Smooth muscle cell (in vitro differentiated cells): ENCODE measurements around the gene ITPKA. TPM values are rescaled to one million over a fixed set of nuclear protein-coding genes. Genes with fewer than 3 reads are reported as not detected.

ENCODE experiments used
- DNase-seq: peaks from one replicate; lab custom pipeline; 2025; ENCODE audit not compliant: unreplicated experiment; lab: John Stamatoyannopoulos, UW
- H2AFZ ChIP-seq: fragments of 200-600 bp; sonication (generic); 2 replicates; pipeline ENCODE4 v1.6.0; 2016; ENCODE audit warnings: antibody characterized with exemption, low read depth, mild to moderate bottlenecking
- H3F3A ChIP-seq: fragments of 200-600 bp; sonication (generic); 2 replicates; pipeline ENCODE4 v1.6.0; 2017; ENCODE audit warnings: antibody characterized with exemption, low read depth
- H3K27ac ChIP-seq: fragments of 200-600 bp; sonication (generic); 2 replicates; pipeline ENCODE4 v1.5.1; 2016; ENCODE audit warnings: low read depth, mild to moderate bottlenecking
- H3K27me3 ChIP-seq: fragments of 200-600 bp; sonication (generic); 2 replicates; pipeline ENCODE4 v1.6.1; 2016; ENCODE audit warnings: low read depth, mild to moderate bottlenecking
- H3K36me3 ChIP-seq: fragments of 200-600 bp; sonication (generic); 2 replicates; pipeline ENCODE4 v1.5.1; 2016; ENCODE audit warnings: low read depth
- H3K4me1 ChIP-seq: fragments of 200-600 bp; sonication (generic); 2 replicates; pipeline ENCODE4 v1.5.1; 2016; ENCODE audit warnings: low read depth
- H3K4me2 ChIP-seq: fragments of 200-600 bp; sonication (generic); 2 replicates; pipeline ENCODE4 v1.6.0; 2016; ENCODE audit warnings: mild to moderate bottlenecking
- H3K4me3 ChIP-seq: fragments of 200-600 bp; sonication (generic); 2 replicates; pipeline ENCODE4 v1.5.1; 2016; ENCODE audit warnings: mild to moderate bottlenecking
- H3K79me2 ChIP-seq: fragments of 200-600 bp; sonication (generic); 2 replicates; pipeline ENCODE4 v1.6.0; 2016; ENCODE audit warnings: low read depth, mild to moderate bottlenecking
- H3K9ac ChIP-seq: fragments of 200-600 bp; sonication (generic); 2 replicates; pipeline ENCODE4 v1.6.0; 2016; ENCODE audit warnings: low read depth
- H3K9me3 ChIP-seq: fragments of 200-600 bp; sonication (generic); replicated peaks from 2 replicates; pipeline ENCODE4 v1.5.1; 2016; ENCODE audit warnings: low read depth
- H4K20me1 ChIP-seq: fragments of 200-600 bp; sonication (generic); 2 replicates; pipeline ENCODE4 v1.6.0; 2016; ENCODE audit warnings: low read depth
- CTCF ChIP-seq: fragments of 200-600 bp; sonication (generic); IDR thresholded peaks from 2 replicates; pipeline ENCODE4 v1.5.1; 2017; ENCODE audit warnings: borderline replicate concordance, mild to moderate bottlenecking, antibody characterized with exemption; ENCODE audit not compliant: insufficient read depth, poor library complexity, severe bottlenecking
- WGBS: methylation state at CpG from one replicate; pipeline ENCODE4 v1.1.7; 2016; ENCODE audit warnings: low lambda C conversion rate; 5-methylcytosine and 5-hydroxymethylcytosine counted together
- polyA plus RNA-seq: library from polyadenylated mRNA; unstranded; fragments of >200 nt; fragmentation: Nextera tagmentation; extraction: Ambion mirVana; gene quantifications from 2 replicates; pipeline ENCODE4 v1.2.1, GENCODE V29; 2016
- total RNA-seq: library from RNA; depleted of rRNA; stranded (reverse); fragments of >200 nt; gene quantifications from 2 replicates; pipeline ENCODE4 v1.2.3, GENCODE V29; 2014

The ITPKA gene
- total RNA-seq, result 2.8 and 5.8 TPM in 2 replicates
- 1.5 and 2.1 TPM in 2 replicates for polyA plus RNA-seq

DNA sequence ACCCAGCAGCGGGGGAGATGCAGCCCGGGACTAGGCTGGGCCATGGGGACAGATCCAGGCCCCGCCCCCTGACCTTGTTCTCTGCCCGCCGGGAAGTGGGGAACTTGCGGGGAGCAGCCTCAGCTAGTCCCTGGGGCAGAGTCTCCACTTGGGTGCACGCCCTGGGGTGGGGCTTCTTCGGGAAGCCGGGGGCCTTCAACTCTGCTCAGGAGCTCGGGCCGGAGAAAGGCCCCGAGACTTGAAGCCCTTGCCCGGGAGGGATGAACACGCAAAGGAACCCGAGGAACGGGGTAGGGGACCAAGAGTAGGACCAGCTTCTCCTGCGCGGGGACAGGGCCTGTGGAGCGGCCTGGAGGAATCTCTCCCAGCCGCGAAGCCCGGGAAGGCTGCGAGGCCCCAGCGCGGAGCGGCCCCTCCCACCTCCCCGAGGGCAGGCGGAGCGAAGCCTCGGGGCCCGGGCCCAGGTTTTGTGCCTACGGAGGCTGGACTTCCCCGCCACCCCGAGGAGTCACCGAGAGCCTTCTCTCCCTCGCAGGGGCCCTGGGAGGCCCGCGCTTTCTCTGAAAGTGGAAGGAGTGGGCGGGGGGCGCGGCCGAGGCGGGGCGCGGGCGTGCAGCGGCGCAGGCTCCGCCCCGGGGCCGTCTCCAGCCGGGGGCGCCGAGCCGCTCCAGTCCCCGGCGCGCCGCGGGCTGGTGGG is at the start of gene ITPKA:
Gene ITPKA (plus strand): TSS at position 670 of the 697 bp plus-strand sequence. CDS start 54 bp downstream, outside the sequence.
- Histone ChIP-seq H2AFZ (peak within 1 kb of the TSS; percentile 78), H3K4me2 (peak within 1 kb of the TSS; percentile 91), H3K27ac (peak within 1 kb of the TSS; percentile 73), H3K4me3 (peak within 1 kb of the TSS; percentile 56), H3K27me3 (peaks cover 44% of the 10 kb centered on the region), H3K79me2 (no peaks in the 10 kb centered on the region), H3F3A (peaks cover 13% of the 10 kb centered on the region), H3K9me3 (no peaks in the 10 kb centered on the region), H3K9ac (peak within 1 kb of the TSS; percentile 25), H3K4me1 (peaks cover 22% of the 10 kb centered on the region), H4K20me1 (no peaks in the 10 kb centered on the region), H3K36me3 (no peaks in the 10 kb centered on the region)
- TF ChIP-seq CTCF, result no peak
- peak; percentile 82 for DNase-seq
- WGBS, result 1% methylated on average over 25 of the region's 60 CpGs

- H3K4me3 ChIP-seq, result no peak overlapping the region
- no peak for TF ChIP-seq CTCF
- H3F3A ChIP-seq, result no peaks in the 10 kb centered on the region
- no peak overlapping the region for H3K27ac ChIP-seq
- H2AFZ ChIP-seq, result no peak overlapping the region
- no peaks in the 10 kb centered on the region for H3K9me3 ChIP-seq
- H3K9ac ChIP-seq, result no peak overlapping the region
- peaks cover 57% of the 10 kb centered on the region for H4K20me1 ChIP-seq
- no peaks in the 10 kb centered on the region for H3K4me1 ChIP-seq
- DNase-seq, result no peak
- no peaks in the 10 kb centered on the region for H3K27me3 ChIP-seq
- H3K79me2 ChIP-seq, result peaks cover 55% of the 10 kb centered on the region
- no peaks in the 10 kb centered on the region for H3K36me3 ChIP-seq
- no peak overlapping the region for H3K4me2 ChIP-seq
Observed at GRCh38 chr15:41445399-41445798, 48.3 kb upstream of the ITPKA start.

- H3K4me3 ChIP-seq, result no peak overlapping the region
- DNase-seq, result no peak
- no peaks in the 10 kb centered on the region for H3K27me3 ChIP-seq
- peaks cover 7% of the 10 kb centered on the region for H3K36me3 ChIP-seq
- no peaks in the 10 kb centered on the region for H3K9me3 ChIP-seq
- WGBS, result 79% methylated on average over 4 of the region's 4 CpGs
- H4K20me1 ChIP-seq, result peaks cover 40% of the 10 kb centered on the region
- H3K4me1 ChIP-seq, result no peaks in the 10 kb centered on the region
- H3K4me2 ChIP-seq, result no peak overlapping the region
- no peak overlapping the region for H3K9ac ChIP-seq
- peaks cover 19% of the 10 kb centered on the region for H3F3A ChIP-seq
- no peaks in the 10 kb centered on the region for H3K79me2 ChIP-seq
- no peak for TF ChIP-seq CTCF
- no peak overlapping the region for H3K27ac ChIP-seq
- H2AFZ ChIP-seq, result no peak overlapping the region
Observed at GRCh38 chr15:41462084-41462795, 31.4 kb upstream of the ITPKA start.
